Stimulated activated CD8-positive, alpha-beta memory T cell treated with anti-CD3 and anti-CD28 coated beads, Interleukin-12 subunit alpha, Interleukin-12 subunit beta, amount 100 ng/mL, for 24 hours (primary cell): ENCODE results near the gene CXorf58.
"Not testable (repeated sequence)": the region's sequence is repeated elsewhere in the genome, so short reads cannot be mapped to it uniquely, and the experiment has no call there.

Experiments
- DNase-seq: peaks from one replicate; pipeline ENCODE4 v3.0.0-alpha.2; 2020; ENCODE audit errors: extremely low read depth

The CXorf58 gene

DNA sequence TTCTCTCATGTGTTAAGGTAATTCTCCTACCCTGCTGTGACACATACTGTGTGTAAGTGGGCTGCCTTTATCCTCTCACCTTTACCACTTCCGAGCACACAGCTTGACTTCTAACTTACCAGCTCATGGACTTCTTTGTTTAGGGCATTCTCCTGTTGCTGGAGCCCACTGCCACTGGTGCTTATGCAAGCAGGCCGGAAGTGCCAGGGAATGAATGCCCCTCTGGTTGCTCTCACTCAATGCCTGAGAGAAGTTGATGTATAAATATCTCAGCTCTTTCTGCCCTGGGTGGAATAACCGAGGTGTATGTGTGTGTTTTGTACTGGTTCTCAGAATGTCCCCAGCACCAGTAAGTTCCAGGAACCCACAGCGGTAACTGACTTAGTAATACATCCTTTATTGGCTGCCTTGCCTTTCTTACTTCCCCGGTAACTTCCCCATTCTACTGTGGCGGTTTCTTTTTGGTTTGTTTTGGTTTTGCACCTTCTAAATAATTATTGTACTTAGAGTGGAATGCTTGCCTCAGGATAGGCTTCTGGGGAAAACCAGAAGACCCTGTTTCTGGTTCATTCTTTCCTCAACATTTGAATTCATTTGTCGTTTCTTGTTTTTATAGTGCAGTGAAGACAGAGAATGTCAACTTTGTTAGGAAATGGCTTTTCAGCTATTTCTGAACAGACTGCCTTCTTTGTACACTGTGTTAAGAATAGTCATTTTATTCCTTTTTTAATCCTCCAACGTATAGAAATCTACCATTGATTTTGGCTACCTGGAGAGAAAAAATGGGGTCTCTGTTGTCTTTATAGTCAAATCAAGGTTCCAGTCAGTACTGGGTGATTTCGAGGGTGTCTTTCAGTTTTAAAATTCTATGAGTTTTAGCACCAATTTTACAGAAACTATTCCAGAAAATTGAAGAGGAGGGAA, 45.4 kb downstream of the CXorf58 start:
- no peak for DNase-seq

DNA sequence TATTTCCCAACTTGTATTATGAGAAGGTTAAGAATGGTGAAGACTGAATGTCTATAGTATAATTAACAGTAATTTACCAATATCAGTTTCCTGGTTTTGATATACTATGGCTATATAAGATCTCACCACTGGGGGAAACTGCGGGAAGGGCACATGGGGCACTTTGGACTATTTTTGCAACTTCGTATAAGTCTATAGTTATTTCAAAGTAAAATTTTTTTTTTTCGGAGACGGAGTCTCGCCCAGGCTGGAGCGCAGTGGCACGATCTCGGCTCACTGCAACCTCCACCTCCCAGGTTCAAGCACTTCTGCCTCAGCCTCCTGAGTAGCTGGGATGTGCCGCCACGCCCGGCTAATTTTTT, 46.1 kb downstream of the CXorf58 start:
- DNase-seq: no peak

DNA sequence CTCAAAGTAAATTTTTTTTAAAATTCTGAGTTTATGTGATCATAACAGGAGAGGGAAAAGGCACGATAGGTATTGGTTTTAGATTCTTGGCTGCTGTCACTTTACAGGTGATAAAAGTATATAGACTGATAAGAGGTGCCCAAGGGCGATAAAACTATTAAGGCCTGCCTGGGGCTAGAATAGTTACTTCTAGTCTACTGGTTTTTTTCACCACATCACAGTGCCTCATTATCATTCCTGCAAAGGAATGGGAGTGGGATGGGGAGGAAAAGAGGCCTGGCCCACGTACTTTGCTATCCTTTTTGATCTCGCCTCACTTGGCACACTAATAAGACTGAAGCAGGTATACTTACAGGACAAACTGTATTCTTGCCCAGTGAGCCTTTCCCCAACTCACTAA, 46.6 kb downstream of the CXorf58 start:
- DNase-seq: no peak

DNA sequence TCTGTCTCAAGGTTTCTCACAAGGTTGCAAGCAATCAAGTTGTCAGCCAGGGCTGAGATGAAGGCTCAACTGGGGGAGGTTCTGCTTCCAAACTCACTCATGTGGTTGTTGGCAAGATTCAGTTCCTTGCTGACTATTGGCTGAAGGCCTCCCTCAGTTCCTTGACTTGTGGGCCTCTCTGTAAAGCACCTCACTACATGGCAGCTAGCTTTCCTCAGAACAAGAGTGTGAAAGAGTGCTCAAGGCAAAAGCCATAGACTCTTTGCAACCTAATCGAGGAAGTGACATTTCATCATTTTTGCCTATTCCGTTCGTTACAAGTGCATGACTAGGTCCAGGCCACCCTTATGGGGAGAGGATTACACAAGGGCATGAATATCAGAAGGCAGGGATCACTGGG, 52.0 kb downstream of the CXorf58 start:
- DNase-seq: no peak

DNA sequence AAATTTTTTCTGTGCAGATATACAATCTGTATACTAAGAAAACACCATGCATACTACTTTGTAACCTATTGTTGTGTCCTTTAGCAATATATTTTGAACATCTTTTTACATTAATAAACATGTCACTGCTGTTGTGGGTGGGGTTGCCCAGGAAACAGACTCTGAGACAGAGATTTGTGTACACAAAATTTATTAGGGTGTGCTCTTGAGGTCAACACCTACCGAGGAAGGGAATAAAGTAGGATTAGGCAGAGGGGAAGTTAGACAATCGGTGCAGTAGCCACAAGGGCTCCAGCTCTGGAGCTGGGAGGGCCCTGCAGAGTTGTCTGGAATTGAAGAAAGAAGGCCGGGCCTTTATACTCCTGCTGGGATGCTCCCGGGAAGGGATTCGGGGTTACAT, 56.4 kb downstream of the CXorf58 start:
- DNase-seq: no peak

DNA sequence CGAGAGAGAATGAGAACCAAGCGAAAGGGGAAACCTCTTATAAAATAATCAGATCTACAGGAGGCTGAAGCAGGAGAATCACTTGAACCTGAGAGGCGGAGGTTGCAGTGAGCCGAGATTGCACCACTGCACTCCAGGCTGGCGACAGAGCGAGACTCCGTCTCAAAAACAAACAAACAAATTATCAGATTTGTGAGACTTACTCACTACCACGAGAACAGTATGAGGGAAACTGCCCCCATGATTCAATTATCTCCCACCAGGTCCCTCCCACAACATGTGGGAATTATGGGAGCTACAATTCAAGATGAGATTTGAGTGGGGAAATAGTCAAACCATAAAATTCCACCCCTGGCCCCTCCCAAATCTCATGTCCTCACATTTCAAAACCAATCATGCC, 57.8 kb downstream of the CXorf58 start:
- DNase-seq: not testable (repeated sequence)

DNA sequence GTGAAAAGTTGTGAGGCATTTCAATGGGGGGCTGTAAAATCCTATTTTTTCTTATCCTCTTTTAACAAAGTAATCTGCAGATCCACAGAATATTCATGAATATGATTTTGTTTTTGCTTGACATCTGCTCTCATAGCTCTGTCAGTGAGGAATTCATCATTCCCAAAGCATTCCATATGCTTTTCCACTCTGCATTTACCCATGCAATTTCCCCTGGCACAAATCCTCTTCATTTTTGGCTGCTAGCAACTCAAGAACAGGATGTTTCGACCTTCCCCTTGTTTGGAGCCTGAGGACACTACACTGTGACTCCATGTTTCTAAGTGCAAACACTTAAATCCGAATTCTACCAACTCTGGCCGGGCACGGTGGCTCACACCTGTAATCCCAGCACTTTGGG, 70.7 kb downstream of the CXorf58 start:
- no peak for DNase-seq

DNA sequence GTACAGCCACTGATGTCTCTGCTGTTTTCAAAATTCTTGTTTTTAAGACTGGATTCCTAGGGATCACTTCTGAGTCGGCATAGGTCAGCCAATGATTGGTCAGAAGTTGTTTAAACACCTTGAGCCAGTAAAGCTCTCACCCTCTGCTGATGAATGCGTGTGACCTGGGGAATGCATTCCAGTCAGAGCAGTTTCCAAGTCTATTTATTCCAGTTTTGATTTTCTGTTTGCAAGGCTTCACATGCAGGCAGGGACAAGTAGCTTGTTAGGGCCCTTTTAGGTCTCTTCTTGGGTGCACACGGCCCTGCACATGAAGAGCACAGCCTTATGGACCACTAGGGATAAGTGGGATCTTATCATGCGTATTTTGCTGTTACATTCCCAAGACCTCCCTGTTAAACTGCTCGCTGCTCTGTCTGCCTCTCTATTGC, 72.2 kb downstream of the CXorf58 start:
- DNase-seq: no peak

DNA sequence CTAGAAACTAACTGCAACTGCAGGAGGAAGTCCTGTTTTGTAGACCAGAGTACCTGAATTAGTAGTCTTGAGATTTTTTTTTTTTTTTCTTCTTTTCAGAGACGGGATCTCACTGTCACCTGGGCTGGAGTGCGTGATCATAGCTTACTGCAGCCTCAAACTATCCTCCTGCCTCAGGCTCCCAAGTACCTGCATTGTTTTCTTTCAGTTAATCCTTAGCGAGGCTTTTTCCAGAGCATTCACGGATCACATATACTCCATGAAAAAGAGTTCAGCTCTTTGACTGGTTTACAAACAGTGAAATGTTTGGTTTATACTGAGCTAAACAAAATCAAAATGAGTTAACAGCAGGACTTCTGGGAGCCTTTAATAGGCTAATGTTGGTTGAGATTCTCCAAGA, 73.4 kb downstream of the CXorf58 start:
- DNase-seq: no peak

DNA sequence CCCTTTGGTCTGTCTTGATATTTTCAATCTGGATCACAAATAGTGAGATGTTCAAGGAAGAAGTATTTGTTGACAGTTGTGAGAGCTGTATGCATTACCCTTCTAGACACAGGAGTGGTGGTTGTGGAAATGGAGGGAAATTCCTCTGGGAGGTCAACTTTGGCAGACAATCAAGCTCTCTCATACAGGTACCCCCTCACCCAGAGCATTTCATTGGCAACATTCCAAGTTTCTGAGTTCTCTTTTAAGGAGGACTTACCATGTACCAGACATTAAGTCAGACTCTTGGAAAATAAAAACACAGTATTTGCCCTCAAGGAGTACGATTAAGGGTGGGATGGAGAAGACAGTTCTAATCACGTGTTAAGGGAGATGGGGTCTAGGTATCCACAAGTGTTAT, 73.9 kb downstream of the CXorf58 start:
- no peak for DNase-seq

DNA sequence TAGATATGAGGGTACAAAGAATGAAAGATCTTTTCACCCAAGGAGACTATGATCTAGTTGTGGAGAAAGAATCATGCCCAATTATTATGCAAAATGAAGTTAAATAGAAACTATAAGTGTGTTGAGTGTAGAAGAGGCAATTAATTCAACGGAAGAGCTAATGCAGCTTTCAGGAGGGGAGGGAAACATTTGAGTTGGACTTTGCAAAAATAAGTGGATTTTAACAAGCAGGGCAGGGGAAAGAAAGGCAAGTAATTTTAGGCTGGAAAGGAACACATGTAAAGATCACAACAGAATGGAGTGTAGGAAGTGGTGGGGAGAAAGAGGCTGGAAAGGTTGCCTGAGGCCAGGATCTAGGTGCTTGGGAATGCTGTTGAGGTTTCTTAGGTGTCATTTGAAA, 75.1 kb downstream of the CXorf58 start:
- no peak for DNase-seq
